ENCODE results near the gene COL28A1. TPM values are rescaled to one million over a fixed set of nuclear protein-coding genes. Genes with fewer than 3 reads are reported as not detected.

Gene COL28A1
- polyA plus RNA-seq, 1 experiment, result 0.04 TPM

DNA sequence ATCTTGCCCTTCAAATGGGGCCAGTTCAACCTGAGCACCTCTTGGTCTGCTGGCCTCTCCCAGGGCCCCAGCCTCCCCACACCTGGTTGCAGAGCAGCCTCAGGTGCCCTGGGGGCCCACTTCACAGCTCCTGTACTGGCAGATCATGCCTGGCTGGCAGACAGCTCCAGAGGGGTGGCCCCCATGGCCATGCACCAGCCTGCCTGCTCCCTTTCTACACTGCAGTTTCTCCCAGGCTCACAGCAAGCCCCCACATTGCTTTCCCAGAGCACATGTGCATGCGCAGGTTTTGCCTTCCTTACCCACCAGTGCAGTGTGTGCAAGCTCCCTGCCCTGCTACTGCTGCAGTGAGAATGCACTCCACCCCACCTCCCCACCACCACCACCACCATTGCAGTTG, 21.2 kb upstream of the COL28A1 start:
- no peak for DNase-seq (ENCODE audit: low read depth, low spot score)
- TF ChIP-seq, protein P1, sequence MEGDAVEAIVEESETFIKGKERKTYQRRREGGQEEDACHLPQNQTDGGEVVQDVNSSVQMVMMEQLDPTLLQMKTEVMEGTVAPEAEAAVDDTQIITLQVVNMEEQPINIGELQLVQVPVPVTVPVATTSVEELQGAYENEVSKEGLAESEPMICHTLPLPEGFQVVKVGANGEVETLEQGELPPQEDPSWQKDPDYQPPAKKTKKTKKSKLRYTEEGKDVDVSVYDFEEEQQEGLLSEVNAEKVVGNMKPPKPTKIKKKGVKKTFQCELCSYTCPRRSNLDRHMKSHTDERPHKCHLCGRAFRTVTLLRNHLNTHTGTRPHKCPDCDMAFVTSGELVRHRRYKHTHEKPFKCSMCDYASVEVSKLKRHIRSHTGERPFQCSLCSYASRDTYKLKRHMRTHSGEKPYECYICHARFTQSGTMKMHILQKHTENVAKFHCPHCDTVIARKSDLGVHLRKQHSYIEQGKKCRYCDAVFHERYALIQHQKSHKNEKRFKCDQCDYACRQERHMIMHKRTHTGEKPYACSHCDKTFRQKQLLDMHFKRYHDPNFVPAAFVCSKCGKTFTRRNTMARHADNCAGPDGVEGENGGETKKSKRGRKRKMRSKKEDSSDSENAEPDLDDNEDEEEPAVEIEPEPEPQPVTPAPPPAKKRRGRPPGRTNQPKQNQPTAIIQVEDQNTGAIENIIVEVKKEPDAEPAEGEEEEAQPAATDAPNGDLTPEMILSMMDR (IDR thresholded peaks at IDR 0.05; ENCODE audit: low read depth, low read length), result no peak
- CTCF ChIA-PET, result no interaction called here
- H3K27me3 ChIP-seq (ENCODE audit: control insufficient read depth, insufficient read depth, low read length), result peaks cover 6% of the 10 kb centered on the region
- no peak overlapping the region for H3K4me3 ChIP-seq (ENCODE audit: low read depth, low read length)
- POLR2A ChIA-PET, result interaction anchor here (0.7 kb wide), 1 partner anchor 136 kb away, joined by 3 read pairs; no protein-coding TSS in a partner anchor
- no peak overlapping the region for H3K27ac ChIP-seq (ENCODE audit: low read depth, low read length)
- no peaks in the 10 kb centered on the region for H3K9me3 ChIP-seq (ENCODE audit: control insufficient read depth, insufficient read depth, low read length)

DNA sequence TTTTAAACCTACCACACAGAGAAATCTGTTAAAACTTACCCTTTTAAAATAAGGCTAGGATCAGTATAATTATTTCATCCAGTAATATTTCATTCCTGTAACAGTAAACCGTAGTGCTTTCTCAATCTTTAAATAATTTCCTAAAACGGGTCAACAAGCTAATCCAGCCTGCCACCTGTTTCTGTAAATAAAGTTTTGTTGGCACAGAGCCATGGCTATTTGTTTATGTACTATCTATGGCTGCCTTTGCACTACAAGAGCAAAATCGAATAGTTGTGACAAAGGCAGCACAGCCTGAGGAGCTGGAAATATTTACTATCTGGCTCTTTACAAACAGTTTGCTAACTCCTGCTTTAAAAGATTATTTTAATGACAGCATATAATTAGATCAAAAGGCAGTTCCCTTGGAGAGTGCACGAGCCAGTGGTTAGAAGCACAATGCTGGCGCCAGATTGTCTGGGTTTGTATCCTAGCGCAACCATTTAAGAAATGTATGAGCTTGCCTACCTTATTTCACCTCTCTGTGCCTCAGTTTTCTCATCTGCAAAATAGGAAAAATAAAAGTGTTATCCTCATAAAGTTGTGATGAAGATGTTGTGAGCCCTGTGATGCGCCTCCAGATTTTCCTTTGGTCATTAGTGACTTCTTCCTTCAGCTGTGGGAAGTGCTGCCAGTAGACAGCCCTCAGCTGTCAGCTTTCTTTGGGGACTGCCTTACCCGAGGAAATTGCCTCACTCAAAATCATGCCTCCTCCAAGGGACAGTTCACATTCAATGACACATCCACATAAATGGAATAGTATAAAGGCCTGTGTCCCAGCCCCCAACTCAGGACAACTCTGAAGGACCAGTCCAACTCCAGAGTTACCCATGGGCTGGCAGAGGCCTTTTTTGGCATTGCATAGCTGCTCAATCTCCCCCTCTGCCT, 19.2 kb upstream of the COL28A1 start:
- no peak overlapping the region for H3K4me3 ChIP-seq (ENCODE audit: low read depth, low read length)
- H3K27me3 ChIP-seq (ENCODE audit: control insufficient read depth, insufficient read depth, low read length), result peaks cover 4% of the 10 kb centered on the region
- POLR2A ChIA-PET, result no interaction called here
- H3K27ac ChIP-seq (ENCODE audit: low read depth, low read length), result no peak overlapping the region
- TF ChIP-seq, protein P1 (IDR thresholded peaks at IDR 0.05; ENCODE audit: low read depth, low read length), result no peak
- CTCF ChIA-PET, result no interaction called here
- no peak for DNase-seq (ENCODE audit: low read depth, low spot score)
- H3K9me3 ChIP-seq (ENCODE audit: control insufficient read depth, insufficient read depth, low read length), result no peaks in the 10 kb centered on the region

DNA sequence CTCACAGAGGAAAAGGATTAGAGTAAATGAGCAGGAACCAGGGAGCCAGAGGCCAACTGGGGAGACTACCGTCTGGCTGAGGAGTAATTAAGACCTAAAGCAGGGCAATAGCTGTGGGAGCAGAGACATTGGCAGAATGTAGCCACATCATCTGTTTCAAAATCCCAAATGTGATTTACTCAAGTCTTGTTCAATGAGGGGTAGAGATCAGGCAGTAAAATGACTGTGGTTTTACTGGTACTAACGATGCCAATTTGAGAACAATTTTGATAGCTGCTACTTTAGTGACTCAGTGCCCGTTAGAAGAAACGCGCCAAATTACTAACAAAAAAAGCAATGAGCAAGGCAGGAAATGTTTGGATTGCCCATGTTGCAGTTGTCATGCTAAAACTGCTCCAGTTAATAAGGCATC, 18.4 kb upstream of the COL28A1 start:
- ChIA-PET CTCF (no interaction called here), POLR2A (no interaction called here)
- Histone ChIP-seq H3K4me3 (ENCODE audit: low read depth, low read length) (no peak overlapping the region), H3K9me3 (ENCODE audit: control insufficient read depth, insufficient read depth, low read length) (no peaks in the 10 kb centered on the region), H3K27ac (ENCODE audit: low read depth, low read length) (no peak overlapping the region), H3K27me3 (ENCODE audit: control insufficient read depth, insufficient read depth, low read length) (peaks cover 3% of the 10 kb centered on the region)
- TF ChIP-seq, protein P1 (IDR thresholded peaks at IDR 0.05; ENCODE audit: low read depth, low read length), result no peak
- DNase-seq (ENCODE audit: low read depth, low spot score), result no peak

DNA sequence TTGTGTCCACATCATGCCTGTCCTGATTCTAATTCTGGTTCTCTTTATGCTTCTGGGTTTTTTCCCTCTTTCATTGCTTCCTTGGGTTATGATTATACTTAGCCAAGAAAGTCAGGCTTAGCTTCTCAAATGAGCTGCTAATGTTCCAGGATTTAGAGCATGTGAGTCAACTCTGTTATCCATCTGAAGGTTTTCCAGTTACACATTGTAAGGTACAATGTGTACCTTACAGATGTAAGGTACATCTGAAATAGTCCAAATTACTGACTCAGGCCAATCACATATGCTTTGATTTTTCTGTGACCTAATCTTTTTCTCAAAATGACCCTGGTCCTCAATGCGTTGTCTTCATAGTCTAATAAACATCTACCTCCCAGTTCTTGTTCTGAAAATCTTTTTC, 17.7 kb upstream of the COL28A1 start:
- no peaks in the 10 kb centered on the region for H3K9me3 ChIP-seq (ENCODE audit: control insufficient read depth, insufficient read depth, low read length)
- CTCF ChIA-PET, result no interaction called here

GRCh38 chr7:7552199-7552598, 16.5 kb upstream of the COL28A1 start:
- POLR2A ChIA-PET, result no interaction called here
- H3K4me3 ChIP-seq (ENCODE audit: low read depth, low read length), result no peak overlapping the region
- DNase-seq (ENCODE audit: low read depth, low spot score), result no peak
- no peaks in the 10 kb centered on the region for H3K27me3 ChIP-seq (ENCODE audit: control insufficient read depth, insufficient read depth, low read length)
- no peaks in the 10 kb centered on the region for H3K9me3 ChIP-seq (ENCODE audit: control insufficient read depth, insufficient read depth, low read length)
- TF ChIP-seq, protein P1 (IDR thresholded peaks at IDR 0.05; ENCODE audit: low read depth, low read length), result no peak
- CTCF ChIA-PET, result interaction anchor here (1.9 kb wide), 1 partner anchor 12 kb away, joined by 4 read pairs; no protein-coding TSS in a partner anchor
- H3K27ac ChIP-seq (ENCODE audit: low read depth, low read length), result no peak overlapping the region

More for the DNA sequence above, 17.7 kb upstream of the COL28A1 start:
- Histone ChIP-seq H3K27ac (ENCODE audit: low read depth, low read length) (no peak overlapping the region), H3K27me3 (ENCODE audit: control insufficient read depth, insufficient read depth, low read length) (peaks cover 3% of the 10 kb centered on the region), H3K4me3 (ENCODE audit: low read depth, low read length) (no peak overlapping the region)
- no peak for DNase-seq (ENCODE audit: low read depth, low spot score)
- POLR2A ChIA-PET, result no interaction called here
- TF ChIP-seq, protein P1 (IDR thresholded peaks at IDR 0.05; ENCODE audit: low read depth, low read length), result no peak
